Raji (cell line): Measurements from ENCODE around the gene TNIP1.

ENCODE experiments used
- POLR2A ChIP-seq: IDR thresholded peaks from 2 replicates; pipeline ENCODE4 v1.6.1; 2011; ENCODE audit warnings: low read depth, low read length, control low read depth; ENCODE audit not compliant: insufficient read depth

Gene TNIP1

GRCh38 chr5:151110122-151110681 lies 29.4 kb upstream of the TNIP1 start:
- TF ChIP-seq POLR2A = no peak

GRCh38 chr5:151108566-151108965 lies 27.7 kb upstream of the TNIP1 start:
- no peak for TF ChIP-seq POLR2A

GRCh38 chr5:151107738-151108520 lies 27.1 kb upstream of the TNIP1 start:
- TF ChIP-seq POLR2A = no peak

- no peak for TF ChIP-seq POLR2A
Measured at GRCh38 chr5:151107084-151107483, 26.2 kb upstream of the TNIP1 start.

GRCh38 chr5:151106509-151106908 lies 25.7 kb upstream of the TNIP1 start:
- TF ChIP-seq POLR2A = no peak

- TF ChIP-seq POLR2A = no peak
Measured at GRCh38 chr5:151106043-151106442, 25.2 kb upstream of the TNIP1 start.

GRCh38 chr5:151105561-151105960 lies 24.7 kb upstream of the TNIP1 start:
- TF ChIP-seq POLR2A = no peak

- TF ChIP-seq POLR2A = no peak
Measured at GRCh38 chr5:151104795-151105194, 24.0 kb upstream of the TNIP1 start.

- no peak for TF ChIP-seq POLR2A
Measured at GRCh38 chr5:151101746-151102145, 20.9 kb upstream of the TNIP1 start.

GRCh38 chr5:151101151-151101550 lies 20.3 kb upstream of the TNIP1 start:
- TF ChIP-seq POLR2A = no peak

- no peak for TF ChIP-seq POLR2A
Measured at GRCh38 chr5:151100681-151101080, 19.8 kb upstream of the TNIP1 start.

GRCh38 chr5:151098768-151099121 lies 17.9 kb upstream of the TNIP1 start:
- no peak for TF ChIP-seq POLR2A

GRCh38 chr5:151097820-151098767 lies 17.3 kb upstream of the TNIP1 start:
- TF ChIP-seq POLR2A = no peak

GRCh38 chr5:151097061-151097460 lies 16.2 kb upstream of the TNIP1 start:
- no peak for TF ChIP-seq POLR2A

- no peak for TF ChIP-seq POLR2A
Measured at GRCh38 chr5:151096001-151096373, 15.2 kb upstream of the TNIP1 start.
